Activated gamma-delta T cell (primary cell): ENCODE results near the gene GBGT1.
A peak's percentile ranks its signal among the peaks of the same experiment; 100 is the strongest.

ENCODE experiments used
- DNase-seq: peaks from one replicate; lab custom pipeline; 2025; lab: John Stamatoyannopoulos, UW

GBGT1 gene

GRCh38 chr9:133113949-133114885, 49.5 kb downstream of the GBGT1 start:
- DNase-seq, result no peak

GRCh38 chr9:133113163-133113948, 50.4 kb downstream of the GBGT1 start:
- DNase-seq, result no peak

- DNase-seq, result peak; percentile 55
These were observed 51.1 kb downstream of the GBGT1 start for GRCh38 chr9:133112663-133113026.

GRCh38 chr9:133111808-133112662, 51.7 kb downstream of the GBGT1 start:
- no peak for DNase-seq

- no peak for DNase-seq
These were observed 53.6 kb downstream of the GBGT1 start for GRCh38 chr9:133109931-133110650.

GRCh38 chr9:133108794-133109641, 54.7 kb downstream of the GBGT1 start:
- no peak for DNase-seq

- DNase-seq, result no peak
These were observed 55.5 kb downstream of the GBGT1 start for GRCh38 chr9:133107961-133108793.

- no peak for DNase-seq
These were observed 56.4 kb downstream of the GBGT1 start for GRCh38 chr9:133107245-133107722.

- DNase-seq, result no peak
These were observed 57.0 kb downstream of the GBGT1 start for GRCh38 chr9:133106511-133107244.

- DNase-seq, result no peak
These were observed 58.3 kb downstream of the GBGT1 start for GRCh38 chr9:133105461-133105770.

- no peak for DNase-seq
These were observed 58.8 kb downstream of the GBGT1 start for GRCh38 chr9:133104718-133105460.

- no peak for DNase-seq
These were observed 59.7 kb downstream of the GBGT1 start for GRCh38 chr9:133103987-133104505.

- DNase-seq, result no peak
These were observed 60.3 kb downstream of the GBGT1 start for GRCh38 chr9:133103183-133103986.
